Left hindlimb (tissue), 1 donor: Measurements from ENCODE around the gene YBX3.
A peak's percentile ranks its signal among the peaks of the same experiment; 100 is the strongest.
"Not testable (repeated sequence)": the region's sequence is repeated elsewhere in the genome, so short reads cannot be mapped to it uniquely, and the experiment has no call there.

Source experiments
- DNase-seq: peaks from one replicate; pipeline ENCODE4 v3.0.0-alpha.2; 2018

The YBX3 gene

GRCh38 chr12:10722905-10723746 lies at the start of gene YBX3:
YBX3 (minus strand) TSS chr12:10723323; CDS start chr12:10723111, 212 bp downstream.
- peak; percentile 89 for DNase-seq

- DNase-seq: no peak
Measured at GRCh38 chr12:10771132-10771733, 48.1 kb upstream of the YBX3 start.

- DNase-seq: no peak
Measured at GRCh38 chr12:10759657-10760056, 36.5 kb upstream of the YBX3 start.

GRCh38 chr12:10756194-10756593 lies 33.1 kb upstream of the YBX3 start:
- no peak for DNase-seq

GRCh38 chr12:10753059-10753458 lies 29.9 kb upstream of the YBX3 start:
- DNase-seq: no peak

GRCh38 chr12:10750385-10750727 lies 27.2 kb upstream of the YBX3 start:
- DNase-seq: no peak

- DNase-seq: peak; percentile 86
Measured at GRCh38 chr12:10749700-10750384, 26.7 kb upstream of the YBX3 start.

GRCh38 chr12:10747730-10748129 lies 24.6 kb upstream of the YBX3 start:
- DNase-seq: no peak

GRCh38 chr12:10743420-10743819 lies 20.3 kb upstream of the YBX3 start:
- not testable (repeated sequence) for DNase-seq

- DNase-seq: no peak
Measured at GRCh38 chr12:10741845-10742244, 18.7 kb upstream of the YBX3 start.

GRCh38 chr12:10740182-10740581 lies 17.1 kb upstream of the YBX3 start:
- no peak for DNase-seq

GRCh38 chr12:10739157-10740118 lies 16.3 kb upstream of the YBX3 start:
- DNase-seq: no peak

- no peak for DNase-seq
Measured at GRCh38 chr12:10737249-10737648, 14.1 kb upstream of the YBX3 start.

GRCh38 chr12:10736463-10736862 lies 13.3 kb upstream of the YBX3 start:
- DNase-seq: no peak

GRCh38 chr12:10735428-10735827 lies 12.3 kb upstream of the YBX3 start:
- no peak for DNase-seq

GRCh38 chr12:10732549-10732948 lies 9.4 kb upstream of the YBX3 start:
- DNase-seq: no peak

GRCh38 chr12:10732066-10732465 lies 8.9 kb upstream of the YBX3 start:
- DNase-seq: no peak

GRCh38 chr12:10730559-10730958 lies 7.4 kb upstream of the YBX3 start:
- no peak for DNase-seq

GRCh38 chr12:10728091-10728490 lies 5.0 kb upstream of the YBX3 start:
- DNase-seq: no peak

- no peak for DNase-seq
Measured at GRCh38 chr12:10726945-10727344, 3.8 kb upstream of the YBX3 start.

GRCh38 chr12:10725003-10725402 lies 1.9 kb upstream of the YBX3 start:
- no peak for DNase-seq

GRCh38 chr12:10722502-10722904 lies 620 bp downstream of the YBX3 start:
- peak; percentile 59 for DNase-seq
